ENCODE results near the gene MAML1.

MAML1 gene

DNA sequence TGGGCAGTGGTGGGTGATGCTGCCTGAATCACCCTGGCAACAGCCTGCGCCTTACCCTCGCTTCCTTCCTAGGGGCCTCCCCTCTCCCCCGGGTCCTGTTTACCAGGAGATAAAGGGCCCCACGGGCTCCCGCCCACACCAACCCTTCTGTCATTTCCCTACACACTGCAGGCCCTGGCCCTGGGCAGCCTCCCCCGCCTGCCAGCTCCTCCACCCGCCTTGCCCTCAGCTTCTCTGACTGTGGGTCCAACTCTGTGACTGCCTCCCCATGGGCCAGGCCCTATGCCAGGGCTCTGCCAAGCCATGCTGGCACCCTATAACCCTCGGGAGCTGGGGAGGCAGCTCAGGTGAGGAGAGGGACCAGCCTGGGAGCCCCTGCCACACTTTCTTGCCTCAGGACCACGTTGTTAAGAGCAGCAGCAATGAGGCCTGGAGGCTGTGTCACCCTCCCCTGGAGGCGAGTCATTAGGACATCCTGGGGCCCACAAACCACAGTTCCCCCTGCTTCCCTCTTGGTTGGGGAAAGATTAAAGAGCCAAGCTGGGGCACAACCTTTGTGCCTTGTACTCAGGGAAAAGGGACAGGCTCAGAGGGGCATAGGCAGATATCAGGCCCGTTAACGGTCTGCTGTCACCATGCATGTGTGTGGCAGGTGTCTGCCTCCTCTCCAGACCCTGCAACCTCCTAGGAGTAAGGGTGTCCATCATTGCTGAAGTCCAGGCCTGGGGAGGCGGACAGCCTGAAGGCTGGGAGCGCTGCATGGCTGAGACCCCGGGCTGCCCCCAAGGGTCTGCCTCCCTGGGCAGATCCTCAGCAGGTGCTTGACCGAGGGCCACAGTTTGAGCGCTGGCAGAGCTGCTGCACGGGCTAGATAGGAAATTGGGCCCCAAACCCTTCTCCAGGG lies 71.3 kb downstream of the MAML1 start:
- H3K4me3 ChIP-seq (ENCODE audit: low read depth, low read length): no peak overlapping the region

GRCh38 chr5:179804555-179804947 lies 71.9 kb downstream of the MAML1 start:
- no peak overlapping the region for H3K4me3 ChIP-seq (ENCODE audit: low read depth, low read length)

DNA sequence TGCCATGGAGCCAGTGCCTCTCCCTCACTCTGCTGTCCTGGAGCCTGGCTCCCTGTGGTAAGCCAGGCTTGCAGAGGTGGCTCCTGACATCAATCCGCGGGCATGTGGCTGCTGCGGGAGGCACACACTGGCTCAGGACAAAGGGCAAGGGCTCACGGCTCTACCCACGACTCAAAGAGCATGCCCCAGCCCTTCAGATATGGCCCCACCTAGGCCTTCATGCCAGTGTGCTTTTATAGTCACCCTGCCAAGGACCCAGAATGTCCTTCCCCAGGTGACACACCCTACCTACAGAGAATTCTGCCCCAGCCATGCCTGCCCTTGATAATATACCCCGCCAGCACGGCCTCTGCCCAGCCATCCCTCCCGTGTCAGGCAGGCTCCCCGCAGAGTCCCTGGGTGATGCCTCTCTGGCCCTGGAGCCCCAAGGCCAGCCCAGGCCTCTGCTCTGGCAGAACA lies 72.5 kb downstream of the MAML1 start:
- peak overlapping the region; percentile 62 for H3K4me3 ChIP-seq (ENCODE audit: low read depth, low read length)

GRCh38 chr5:179805529-179806249 lies 73.1 kb downstream of the MAML1 start:
- peak overlapping the region; percentile 62 for H3K4me3 ChIP-seq (ENCODE audit: low read depth, low read length)

- peak within 1 kb of the TSS; percentile 62 for H3K4me3 ChIP-seq (ENCODE audit: low read depth, low read length)
Measured at GRCh38 chr5:179806250-179807048, 73.8 kb downstream of the MAML1 start, which contains the start of gene MGAT4B. TSS of gene MGAT4B (minus strand) at chr5:179806866. CDS start at chr5:179806583, 283 bp downstream.

DNA sequence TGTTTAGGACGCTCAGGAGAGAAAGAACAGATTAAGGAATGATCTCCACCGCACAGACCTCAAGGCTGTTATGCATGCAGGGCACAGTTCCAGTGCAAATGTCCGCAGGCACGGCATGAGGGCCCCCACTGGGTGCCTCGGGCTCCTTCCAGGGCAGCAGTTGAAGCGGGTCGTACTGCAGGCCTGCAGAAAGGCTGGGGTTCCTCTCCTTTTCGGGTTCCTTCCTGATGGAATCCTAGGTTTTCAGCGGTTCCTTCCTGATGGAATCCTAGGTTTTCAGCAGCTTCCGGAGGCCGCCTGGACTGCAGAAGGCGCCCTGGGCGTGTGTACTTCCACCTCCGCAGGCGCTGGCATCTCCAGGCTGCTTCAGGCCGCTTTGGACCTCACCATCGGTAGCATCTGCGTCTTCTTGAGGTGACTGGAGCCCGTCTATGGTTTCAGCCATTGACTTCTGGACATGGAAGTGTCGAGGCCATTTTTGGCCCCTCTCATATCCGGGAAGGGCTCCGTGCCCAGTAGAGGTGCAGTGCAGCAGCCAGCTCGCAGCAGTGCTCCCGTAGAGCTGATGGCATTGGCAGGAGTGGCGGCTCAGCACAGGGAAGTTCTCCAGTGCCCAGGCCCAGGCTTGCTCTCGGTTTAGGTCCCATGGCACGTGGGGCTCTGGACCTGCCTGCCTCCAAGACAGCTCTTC lies 79.7 kb downstream of the MAML1 start:
- no peak overlapping the region for H3K4me3 ChIP-seq (ENCODE audit: low read depth, low read length)

- no peak overlapping the region for H3K4me3 ChIP-seq (ENCODE audit: low read depth, low read length)
Measured at GRCh38 chr5:179812997-179813607, 80.5 kb downstream of the MAML1 start.

DNA sequence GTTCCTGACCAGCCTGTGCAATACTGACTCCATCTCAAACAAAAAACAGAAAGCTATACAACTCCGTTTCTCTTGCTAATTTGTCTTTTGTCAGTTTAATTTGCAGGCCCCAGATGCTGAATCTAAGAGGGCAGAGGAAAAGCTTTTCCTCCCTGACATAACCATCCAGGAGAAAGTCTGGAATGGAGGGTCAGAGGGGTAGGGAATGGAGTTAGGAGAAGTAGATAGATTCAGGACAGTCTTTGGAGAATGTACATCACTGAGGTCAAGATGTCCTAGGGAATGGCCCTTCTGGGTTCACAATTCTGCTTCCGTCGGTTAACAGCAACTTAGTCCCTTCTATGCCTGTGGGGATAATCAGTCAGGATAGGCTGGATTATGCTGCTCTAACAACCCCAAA lies 81.5 kb downstream of the MAML1 start:
- H3K4me3 ChIP-seq (ENCODE audit: low read depth, low read length): no peak overlapping the region

DNA sequence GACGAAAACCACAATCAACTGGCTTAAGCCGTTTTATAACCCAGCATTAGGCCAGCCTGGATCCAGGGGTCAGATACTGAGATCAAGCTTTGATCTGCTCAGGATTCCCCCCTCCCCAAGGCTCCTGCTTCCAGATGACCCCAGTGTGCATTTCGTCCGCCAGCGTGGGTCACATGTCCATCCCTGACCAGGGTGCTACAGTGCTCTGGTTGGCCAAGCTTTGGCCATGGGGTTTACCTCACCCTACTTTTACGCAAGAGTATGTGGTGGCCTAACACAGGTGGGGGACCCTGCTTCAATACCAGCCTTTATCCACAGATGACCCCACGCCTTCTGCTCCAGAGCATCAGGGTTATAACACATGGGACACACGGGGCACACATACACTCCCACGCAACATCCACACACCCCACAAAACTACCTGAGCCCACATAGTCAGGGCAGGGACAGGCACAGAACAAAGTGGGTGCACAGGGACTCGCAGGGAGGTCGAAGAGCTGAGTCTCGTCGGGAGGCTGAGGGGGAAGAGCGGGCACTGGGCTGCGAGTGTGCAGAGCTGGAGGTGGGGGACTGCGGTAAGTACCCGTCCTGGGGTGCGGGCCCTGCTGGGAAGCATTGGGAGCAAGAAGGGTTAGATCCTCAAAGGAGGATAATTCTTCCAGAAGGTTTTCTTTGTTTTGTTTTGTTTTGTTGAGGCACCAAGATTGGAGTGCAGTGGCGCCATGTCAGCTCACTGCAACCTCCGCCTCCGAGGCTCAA lies 83.0 kb downstream of the MAML1 start:
- H3K4me3 ChIP-seq (ENCODE audit: low read depth, low read length): no peak overlapping the region

GRCh38 chr5:179816401-179816795 lies 83.8 kb downstream of the MAML1 start:
- peak overlapping the region; percentile 35 for H3K4me3 ChIP-seq (ENCODE audit: low read depth, low read length)

DNA sequence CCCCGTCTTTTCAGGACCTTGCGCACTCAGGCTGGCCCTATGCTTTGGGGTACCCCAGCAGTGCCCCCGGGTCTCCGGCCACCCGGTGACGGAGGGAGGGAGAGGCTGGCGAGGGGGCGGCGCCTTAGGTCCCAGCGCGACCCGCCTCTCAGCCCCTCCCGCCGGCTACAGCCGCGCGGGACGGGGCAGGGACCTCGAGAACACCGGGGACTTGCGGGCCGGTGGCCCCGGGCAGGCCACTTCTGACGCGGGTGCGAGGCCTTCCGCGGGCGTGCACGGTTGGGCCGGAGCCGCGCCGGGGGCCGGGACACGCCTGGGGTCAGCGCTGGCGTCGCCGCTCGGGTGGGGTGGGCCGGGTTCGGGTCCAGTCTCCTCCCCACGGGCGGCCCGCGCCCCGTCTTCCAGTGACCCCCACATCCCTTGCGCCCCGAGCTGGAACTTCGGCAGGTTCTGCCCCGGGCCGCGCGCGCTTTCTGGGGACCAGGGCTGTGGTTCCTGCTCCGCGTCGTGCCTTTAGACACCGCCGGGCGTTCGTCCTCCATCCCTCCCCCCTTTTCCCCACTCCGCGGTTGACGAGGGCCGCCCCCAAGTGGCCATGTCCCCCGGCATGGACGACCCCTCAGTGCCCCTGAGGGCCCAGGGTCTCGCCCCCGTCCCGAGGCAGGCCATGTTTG lies 84.3 kb downstream of the MAML1 start:
- H3K4me3 ChIP-seq (ENCODE audit: low read depth, low read length): peak overlapping the region; percentile 35

DNA sequence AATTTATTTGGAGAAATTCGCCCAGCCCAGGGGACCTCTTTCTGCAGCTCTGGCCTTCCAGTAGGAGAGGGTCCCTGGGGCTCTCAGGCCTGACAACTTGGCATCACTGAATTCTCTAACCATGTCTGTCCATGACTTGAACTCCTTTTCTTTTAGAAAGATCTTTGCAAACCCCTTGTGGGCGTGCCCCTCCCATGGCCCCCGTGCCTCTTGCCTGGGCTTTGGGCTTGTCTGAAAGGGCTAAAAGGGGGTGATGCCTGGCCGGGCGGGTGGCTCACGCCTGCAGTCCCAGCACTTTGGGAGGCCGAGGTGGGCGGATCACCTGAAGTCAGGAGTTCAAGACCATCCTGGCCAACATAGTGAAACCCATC lies 84.8 kb downstream of the MAML1 start:
- no peak overlapping the region for H3K4me3 ChIP-seq (ENCODE audit: low read depth, low read length)

DNA sequence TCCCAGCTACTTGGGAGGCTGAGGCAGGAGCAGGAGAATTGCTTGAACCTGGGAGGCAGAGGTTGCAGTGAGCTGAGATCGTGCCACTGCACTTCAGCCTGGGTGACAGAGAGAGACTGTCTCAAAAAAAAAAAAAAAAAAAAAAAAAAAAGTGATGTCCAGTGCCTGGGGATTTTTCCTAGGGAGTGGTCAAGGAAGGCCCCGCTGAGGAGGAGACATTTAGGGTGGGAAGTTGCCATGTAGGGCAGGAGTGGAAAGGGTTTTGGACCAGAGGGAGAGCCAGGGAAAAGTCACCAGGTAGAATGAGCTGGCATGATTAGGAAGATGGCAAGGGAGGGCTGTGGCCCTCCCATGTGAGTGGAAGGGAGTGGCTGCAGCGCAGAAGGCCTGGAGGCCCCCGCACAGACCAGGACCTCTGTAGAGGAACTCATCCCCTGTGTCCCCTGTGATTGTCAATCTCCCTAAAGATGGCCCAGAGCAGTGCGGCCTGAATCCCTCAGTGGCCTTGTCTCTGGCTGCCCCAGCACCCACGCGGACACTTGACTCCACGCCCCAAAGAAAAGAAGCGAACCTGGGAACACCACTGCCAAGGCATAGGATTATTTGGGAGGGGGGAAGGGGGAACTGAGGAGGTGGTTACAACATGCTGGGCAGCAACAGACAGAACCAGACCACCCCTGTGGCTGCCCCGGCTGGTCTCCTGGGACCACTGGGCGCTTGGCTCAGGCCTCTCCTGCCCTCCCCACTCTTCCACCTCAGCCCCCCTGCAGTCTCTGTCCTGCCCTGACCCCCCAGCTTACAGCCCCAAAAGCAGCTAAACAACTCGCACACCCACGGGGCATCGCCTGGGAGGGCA lies 85.5 kb downstream of the MAML1 start:
- no peak overlapping the region for H3K4me3 ChIP-seq (ENCODE audit: low read depth, low read length)

GRCh38 chr5:179818746-179819295 lies 86.2 kb downstream of the MAML1 start:
- no peak overlapping the region for H3K4me3 ChIP-seq (ENCODE audit: low read depth, low read length)

DNA sequence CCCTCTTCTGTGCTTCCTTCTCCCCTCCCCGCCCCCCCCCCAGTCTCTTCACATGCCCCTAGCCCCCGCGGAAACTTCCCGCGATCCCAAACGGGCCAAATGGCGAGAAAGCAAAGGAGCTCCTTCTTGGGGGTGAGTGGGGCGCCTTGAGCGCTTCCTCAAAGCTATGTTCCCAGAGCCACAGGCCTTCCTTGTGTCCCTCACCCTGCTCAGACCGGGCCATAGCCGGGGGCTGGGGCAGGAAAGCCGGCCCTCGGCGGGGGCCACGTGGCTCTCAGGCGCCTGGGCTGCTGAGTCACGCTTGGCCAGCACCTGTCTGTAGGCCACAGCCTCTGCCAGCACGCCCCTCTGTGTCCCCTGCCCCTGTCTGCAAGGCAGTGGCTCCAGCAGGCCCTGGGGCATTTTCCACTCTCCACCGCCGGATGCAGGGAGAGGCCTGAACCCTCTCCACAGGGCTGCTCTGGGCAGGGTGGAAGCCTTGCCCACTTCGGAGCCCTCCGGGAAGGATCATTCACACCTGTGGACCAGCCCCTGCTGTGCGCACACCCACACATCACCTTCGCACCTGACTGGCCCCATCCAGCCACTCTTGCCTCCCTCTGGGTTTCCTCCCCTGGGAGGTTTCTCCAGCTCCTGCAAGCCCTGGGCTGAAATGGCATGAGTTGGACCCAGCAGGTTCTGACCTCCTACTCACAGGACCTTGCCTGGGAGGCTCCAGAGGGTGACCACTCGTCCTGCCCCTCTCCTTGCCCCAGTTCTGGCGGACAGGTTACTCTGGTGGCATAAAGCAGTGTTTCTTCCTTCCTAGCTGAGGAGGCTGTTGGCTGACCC lies 86.9 kb downstream of the MAML1 start:
- no peak overlapping the region for H3K4me3 ChIP-seq (ENCODE audit: low read depth, low read length)

GRCh38 chr5:179820127-179820482 lies 87.5 kb downstream of the MAML1 start:
- no peak overlapping the region for H3K4me3 ChIP-seq (ENCODE audit: low read depth, low read length)
